HepG2 (cell line): Measurements from ENCODE around the gene CTNNA1. TPM values are rescaled to one million over a fixed set of nuclear protein-coding genes. Genes with fewer than 3 reads are reported as not detected.
A peak's percentile ranks its signal among the peaks of the same experiment; 100 is the strongest.

Source experiments
- ATAC-seq: fragments of 200-7000 bp; cut with Tn5 transposase; 3 replicates; pipeline ENCODE4 v1.9.1; 2020; ENCODE audit warnings: mild to moderate bottlenecking, moderate library complexity
- BruUV-seq: library from RNA; stranded (reverse); fragments of 400-500 nt; replicated peaks from 2 replicates; lab custom pipeline; 2021; lab: Mats Ljungman, UMichigan
- CTCF ChIA-PET: fragments of 300-600 bp; formaldehyde crosslinking; extraction: SDS; loops from one replicate; lab custom pipeline; 2021; ENCODE audit warnings: low total read pairs, inconsistent platforms, low intra/inter-chr PET ratio; lab: Yijun Ruan, JAX
- POLR2A ChIA-PET: fragments of 350-600 bp; sonication (Branson Sonifier 250); formaldehyde crosslinking; loops from one replicate; lab custom pipeline; 2020; ENCODE audit warnings: antibody characterized with exemption, inconsistent platforms; lab: Yijun Ruan, JAX
- DNase-seq: peaks from one replicate; pipeline ENCODE4 v3.0.0-alpha.2; 2015; ENCODE audit warnings: low spot score
- FAIRE-seq: peaks from 3 replicates; lab custom pipeline; 2011; peaks lifted over from hg19 to GRCh38; lab: Jason Lieb, UNC
- H2AFZ ChIP-seq: one replicate; pipeline ENCODE4 v1.6.1; 2011; ENCODE audit warnings: low read length, inconsistent platforms
- H3K27ac ChIP-seq: fragments of 300-600 bp; 3 replicates; pipeline ENCODE4 v1.8.0; 2011; ENCODE audit warnings: mixed run types, mild to moderate bottlenecking, mixed read lengths, low read length, inconsistent platforms; ENCODE audit not compliant: insufficient read depth; ENCODE audit errors: extremely low read length
- H3K27me3 ChIP-seq, 2 experiments: fragments of 200-600 bp in 1 of 2; 2 replicates in 1 of 2; 3 replicates in 1 of 2; pipeline versions ENCODE4 v1.6.0 to v1.8.0; 2011; ENCODE audit warnings: low read length in 2 of 2, mild to moderate bottlenecking in 2 of 2, moderate library complexity in 2 of 2, inconsistent platforms in 1 of 2; ENCODE audit not compliant: insufficient read depth in 2 of 2, control insufficient read depth in 1 of 2
- H3K36me3 ChIP-seq, 2 experiments: fragments of 200-600 bp in 1 of 2; replicated peaks in 1 of 2; 2 replicates in 1 of 2; 3 replicates in 1 of 2; pipeline versions ENCODE4 v1.5.1 to v1.8.0; 2011; ENCODE audit warnings: low read length in 2 of 2, inconsistent platforms in 1 of 2; ENCODE audit not compliant: insufficient read depth in 2 of 2, control insufficient read depth in 1 of 2
- H3K4me1 ChIP-seq: 2 replicates; pipeline ENCODE4 v1.5.1; 2012; ENCODE audit warnings: low read length, inconsistent platforms; ENCODE audit not compliant: insufficient read depth
- H3K4me2 ChIP-seq: 2 replicates; pipeline ENCODE4 v1.6.0; 2011; ENCODE audit warnings: low read depth, low read length, inconsistent platforms
- H3K4me3 ChIP-seq, 3 experiments: fragments of 200-600 bp in 1 of 3; sonication (generic), shearing (Covaris generic) in 1 of 3; replicated peaks in 1 of 3; 2 replicates each; pipeline ENCODE4 v1.5.1; 2011 to 2016; ENCODE audit warnings: low read length in 3 of 3, inconsistent platforms in 2 of 3, low read depth in 2 of 3, mild to moderate bottlenecking in 2 of 3, control low read depth in 1 of 3, mixed read lengths in 1 of 3; ENCODE audit not compliant: insufficient read depth in 1 of 3
- H3K79me2 ChIP-seq: one replicate; pipeline ENCODE4 v1.6.1; 2011; ENCODE audit warnings: low read length, inconsistent platforms; ENCODE audit not compliant: insufficient read depth
- H3K9ac ChIP-seq: 2 replicates; pipeline ENCODE4 v1.6.0; 2011; ENCODE audit warnings: mild to moderate bottlenecking, low read depth, low read length, inconsistent platforms; ENCODE audit not compliant: insufficient read depth
- H3K9me3 ChIP-seq: 2 replicates; pipeline ENCODE4 v1.5.1; 2012; ENCODE audit warnings: mild to moderate bottlenecking, low read length
- H4K20me1 ChIP-seq: 2 replicates; pipeline ENCODE4 v1.6.0; 2011; ENCODE audit warnings: inconsistent platforms, mild to moderate bottlenecking, low read length, moderate library complexity; ENCODE audit not compliant: insufficient read depth
- BHLHE40 ChIP-seq: IDR thresholded peaks from 2 replicates; pipeline ENCODE4 v1.6.1; 2011; ENCODE audit warnings: low read length, improper control_type of control experiment
- HOXD1 ChIP-seq: sonication (generic); formaldehyde crosslinking; IDR thresholded peaks from 2 replicates; pipeline ENCODE4 v1.5.0; 2020; ENCODE audit warnings: missing genetic modification reagents
- MAFF ChIP-seq: IDR thresholded peaks from 2 replicates; pipeline ENCODE4 v1.6.1; 2011; ENCODE audit warnings: low read depth, low read length, improper control_type of control experiment
- MAFK ChIP-seq, 2 experiments: IDR thresholded peaks in 1 of 2; conservative IDR thresholded peaks in 1 of 2; 2 replicates each; pipeline ENCODE4 v1.6.1; 2011; ENCODE audit warnings: improper control_type of control experiment in 2 of 2, low read length in 2 of 2
- RARA ChIP-seq: IDR thresholded peaks from 2 replicates; pipeline ENCODE4 v1.6.1; 2016; ENCODE audit warnings: missing genetic modification reagents, missing compliant biosample characterization
- RFXANK ChIP-seq: IDR thresholded peaks from 2 replicates; pipeline ENCODE4 v1.6.1; 2016
- SNAPC2 ChIP-seq: sonication (generic); formaldehyde crosslinking; IDR thresholded peaks from 2 replicates; pipeline ENCODE4 v1.8.1; 2022; ENCODE audit warnings: mild to moderate bottlenecking, missing genetic modification reagents
- SOX5 ChIP-seq: IDR thresholded peaks from 2 replicates; pipeline ENCODE4 v1.6.1; 2016; ENCODE audit warnings: borderline replicate concordance
- SOX6 ChIP-seq, 2 experiments: fragments of 450-650 bp in 1 of 2; sonication (generic) in 1 of 2; formaldehyde crosslinking in 1 of 2; IDR thresholded peaks; 2 replicates each; pipeline versions ENCODE4 v1.4.0 to v1.6.1; 2017 to 2020; ENCODE audit warnings: antibody characterized with exemption in 1 of 2, mild to moderate bottlenecking in 1 of 2, missing genetic modification reagents in 1 of 2
- TRIM22 ChIP-seq: fragments of 450-650 bp; IDR thresholded peaks from 2 replicates; pipeline ENCODE4 v1.6.1; 2017
- ZNF121 ChIP-seq: sonication (generic); formaldehyde crosslinking; IDR thresholded peaks from 2 replicates; pipeline ENCODE4 v1.5.0; 2020; ENCODE audit warnings: mild to moderate bottlenecking, missing genetic modification reagents
- ZNF530 ChIP-seq: sonication (generic); formaldehyde crosslinking; IDR thresholded peaks from 2 replicates; pipeline ENCODE4 v1.5.0; 2020; ENCODE audit warnings: low read depth, mild to moderate bottlenecking, missing genetic modification reagents
- ZNF747 ChIP-seq: sonication (generic); formaldehyde crosslinking; IDR thresholded peaks from 2 replicates; pipeline ENCODE4 v1.8.1; 2023; ENCODE audit warnings: missing genetic modification reagents, mild to moderate bottlenecking, borderline replicate concordance
- WGBS: methylation state at CpG from one replicate; pipeline ENCODE4 v1.1.6; 2017; ENCODE audit warnings: low lambda C conversion rate; 5-methylcytosine and 5-hydroxymethylcytosine counted together
- in situ Hi-C: cut with HindIII; loops from 2 replicates; pipeline ENCODE4 v1.10.0; 2017; ENCODE audit warnings: low pct_unique_long_range_greater_than_20kb; ENCODE audit not compliant: extremely low pct_ligation_motif_present
- intact Hi-C: fragments of 100-400 bp; cut with micrococcal nuclease; formaldehyde crosslinking; loops from one replicate; pipeline ENCODE4 v1.10.0; 2022; ENCODE audit not compliant: unreplicated experiment
- polyA plus RNA-seq, 8 experiments: library from polyadenylated mRNA; depleted of rRNA in 3 of 8; stranded (reverse) in 7 of 8; unstranded in 1 of 8; fragments of >200 nt; fragmentation: Illumina TruSeq in 4 of 8; extraction: Trizol in 4 of 8; gene quantifications; 2 replicates each; pipeline versions ENCODE4 v1.2.1 to v1.2.3, GENCODE V29; 2011 to 2016; ENCODE audit warnings: low read depth in 4 of 8, missing spikeins in 1 of 8, mixed read lengths in 1 of 8; ENCODE audit not compliant: insufficient read depth in 1 of 8
- total RNA-seq, 5 experiments: library from RNA; depleted of rRNA; stranded (reverse); fragments of >200 nt; fragmentation: Illumina TruSeq; extraction: Trizol; gene quantifications; 2 replicates each; pipeline ENCODE4 v1.2.3, GENCODE V29; 2016; ENCODE audit warnings: low read depth in 1 of 5

CTNNA1 gene
- total and polyA plus RNA-seq, 2 of the 13 experiments (the other 11 are each of a cell fraction or from before 2014, with no cell fraction given): 66.8 to 162 TPM

- BruUV-seq: no TSS peak
- H3K79me2 ChIP-seq: peaks cover 62% of the 10 kb centered on the region
- in situ Hi-C loops: no loop called here
- no peaks in the 10 kb centered on the region for H3K9me3 ChIP-seq
- peak overlapping the region; percentile 83 for H3K4me2 ChIP-seq
- no peak for DNase-seq
- intact Hi-C loops: loop anchor here (10.0 kb wide), 1 partner anchor 180 kb away; the partner anchor contains the start of gene HSPA9
- no peaks in the 10 kb centered on the region for H3K36me3 ChIP-seq
- WGBS: 87% methylated on average over 5 of the region's 5 CpGs
- peak overlapping the region; percentile 94; the same call in 1 of the 2 replicates for H3K9ac ChIP-seq
- no peak overlapping the region for H2AFZ ChIP-seq
- no peak for FAIRE-seq
- no peak for ATAC-seq
- no peak for TF ChIP-seq ZNF747 (CRISPR knock-in tag)
- ChIA-PET CTCF (no interaction called here), POLR2A (interaction anchor here (0.6 kb wide), 1 partner anchor 12 kb away, joined by 3 read pairs; no protein-coding TSS in a partner anchor)
- peak overlapping the region; percentile 91 for H3K27ac ChIP-seq
- peaks cover 38% of the 10 kb centered on the region for H4K20me1 ChIP-seq
- no peaks in the 10 kb centered on the region for H3K27me3 ChIP-seq
- peaks cover 51% of the 10 kb centered on the region for H3K4me1 ChIP-seq
- peak overlapping the region; percentile 83 to 98 (median 93) for H3K4me3 ChIP-seq
These were observed 2.0 kb downstream of the CTNNA1 start for GRCh38 chr5:138755084-138755748.

GRCh38 chr5:138757061-138757776 is 4.0 kb downstream of the CTNNA1 start:
- peaks cover 71% of the 10 kb centered on the region for H3K4me1 ChIP-seq
- peaks cover 0 to 6% of the 10 kb centered on the region in 2 experiments; a peak in 1 of 5 replicates for H3K36me3 ChIP-seq
- no peaks in the 10 kb centered on the region for H3K27me3 ChIP-seq
- in situ Hi-C loops: no loop called here
- ATAC-seq (no peak), DNase-seq (no peak), FAIRE-seq (no peak)
- H2AFZ ChIP-seq: no peak overlapping the region
- peak overlapping the region; percentile 46 for H3K4me2 ChIP-seq
- H4K20me1 ChIP-seq: peaks cover 51% of the 10 kb centered on the region
- H3K9ac ChIP-seq: no peak overlapping the region
- WGBS: 78% methylated on average over 6 of the region's 6 CpGs
- ChIA-PET CTCF (no interaction called here), POLR2A (interaction anchor here (0.8 to 2.1 kb wide), 4 partner anchors 13 to 17 kb away, joined by 3 to 5 read pairs (median 3); no protein-coding TSS in a partner anchor)
- peaks cover 80% of the 10 kb centered on the region for H3K79me2 ChIP-seq
- intact Hi-C loops: loop anchor here (10.0 kb wide), 1 partner anchor 182 kb away; the partner anchor contains the start of gene HSPA9
- no peaks in the 10 kb centered on the region for H3K9me3 ChIP-seq
- BruUV-seq: no TSS peak
- H3K27ac ChIP-seq: no peak overlapping the region
- no peak overlapping the region; a peak in 1 of 6 replicates for H3K4me3 ChIP-seq
- TF ChIP-seq SOX6 (IDR thresholded peaks at IDR 0.05) (no peak), SOX6 (CRISPR knock-in tag; IDR thresholded peaks at IDR 0.05) (peak; percentile 46; the same call in 1 of the 2 replicates), RFXANK (CRISPR knock-in tag) (no peak), SOX5 (CRISPR knock-in tag) (peak; percentile 54; the same call in 1 of the 2 replicates), MAFF (peak; percentile 36; the same call in 1 of the 2 replicates), TRIM22 (no peak), RARA (peak; percentile 31; the same call in 1 of the 2 replicates), MAFK (conservative IDR thresholded peaks at IDR 0.05 in 1 of 2, IDR thresholded peaks at IDR 0.05 in 1 of 2; ENCODE audit: low read length in 2 of 2) (peak in 1 of 2 experiments; percentile 38; a peak in 2 of 4 replicates), SNAPC2 (no peak), BHLHE40 (no peak), ZNF121 (CRISPR knock-in tag) (peak; percentile 97), HOXD1 (no peak), ZNF530 (CRISPR knock-in tag) (no peak)
